Liver (tissue), 9 donors: ENCODE results near the gene IFT122. TPM values are rescaled to one million over a fixed set of nuclear protein-coding genes. Genes with fewer than 3 reads are reported as not detected.

Experiments used
- DNase-seq: peaks from one replicate; pipeline ENCODE4 v3.0.0-alpha.2; 2017; ENCODE audit warnings: low spot score
- H3K27ac ChIP-seq, 2 donors: one replicate each; pipeline ENCODE4 v1.7.0; 2013; ENCODE audit warnings: inconsistent platforms in 2 of 2, low read length in 2 of 2, control low read depth in 1 of 2, low read depth in 1 of 2, mild to moderate bottlenecking in 1 of 2
- H3K27me3 ChIP-seq, 4 donors: one replicate each; pipeline versions ENCODE4 v1.6.1 to v1.7.0; 2013; ENCODE audit warnings: low read length in 3 of 4, inconsistent platforms in 1 of 4, mild to moderate bottlenecking in 1 of 4, moderate library complexity in 1 of 4; ENCODE audit not compliant: control insufficient read depth in 4 of 4, insufficient read depth in 4 of 4
- H3K36me3 ChIP-seq, 4 donors: one replicate each; pipeline versions ENCODE4 v1.6.1 to v1.7.0; 2013; ENCODE audit warnings: low read length in 3 of 4, mild to moderate bottlenecking in 3 of 4, low read depth in 1 of 4, moderate library complexity in 1 of 4; ENCODE audit not compliant: control insufficient read depth in 4 of 4, insufficient read depth in 3 of 4
- H3K4me1 ChIP-seq, 4 donors: one replicate each; pipeline versions ENCODE4 v1.6.1 to v1.7.0; 2013; ENCODE audit warnings: low read length in 3 of 4, mild to moderate bottlenecking in 3 of 4, moderate library complexity in 1 of 4; ENCODE audit not compliant: control insufficient read depth in 4 of 4, insufficient read depth in 4 of 4
- H3K4me3 ChIP-seq, 3 donors: one replicate each; pipeline versions ENCODE4 v1.6.1 to v1.7.0; 2013; ENCODE audit warnings: low read length in 3 of 3, control low read depth in 1 of 3, low read depth in 1 of 3, mild to moderate bottlenecking in 1 of 3
- H3K9ac ChIP-seq, 2 donors: one replicate each; pipeline ENCODE4 v1.7.0; 2013; ENCODE audit warnings: low read length in 2 of 2, mild to moderate bottlenecking in 2 of 2, moderate library complexity in 2 of 2, control low read depth in 1 of 2, low read depth in 1 of 2
- H3K9me3 ChIP-seq, 4 donors: one replicate each; pipeline versions ENCODE4 v1.6.1 to v1.7.0; 2013; ENCODE audit warnings: low read length in 3 of 4; ENCODE audit not compliant: control insufficient read depth in 4 of 4
- ATF3 ChIP-seq: IDR thresholded peaks from 2 replicates; pipeline ENCODE4 v1.6.1; 2016; ENCODE audit warnings: antibody characterized with exemption
- CTCF ChIP-seq: fragments of 150-350 bp; IDR thresholded peaks from 2 replicates; pipeline ENCODE4 v1.5.1; 2017; ENCODE audit warnings: improper control_type of control experiment, low read depth, low read length; ENCODE audit not compliant: missing input control
- EGR1 ChIP-seq, 2 donors: IDR thresholded peaks; 2 replicates each; pipeline ENCODE4 v1.6.1; 2016 to 2018; ENCODE audit warnings: antibody characterized with exemption in 2 of 2, low read depth in 2 of 2
- FOXA1 ChIP-seq: IDR thresholded peaks from 2 replicates; pipeline ENCODE4 v1.6.1; 2016; ENCODE audit warnings: antibody characterized with exemption
- FOXA2 ChIP-seq: IDR thresholded peaks from 2 replicates; pipeline ENCODE4 v1.6.1; 2016; ENCODE audit warnings: antibody characterized with exemption
- GABPA ChIP-seq, 2 donors: IDR thresholded peaks in 1 of 2; conservative IDR thresholded peaks in 1 of 2; 2 replicates each; pipeline ENCODE4 v1.6.1; 2016; ENCODE audit warnings: antibody characterized with exemption in 2 of 2, mild to moderate bottlenecking in 1 of 2, moderate library complexity in 1 of 2
- HNF4A ChIP-seq, 2 donors: conservative IDR thresholded peaks; 2 replicates each; pipeline ENCODE4 v1.6.1; 2016; ENCODE audit warnings: antibody characterized with exemption in 2 of 2, mild to moderate bottlenecking in 2 of 2
- HNF4G ChIP-seq: IDR thresholded peaks from 2 replicates; pipeline ENCODE4 v1.6.1; 2016; ENCODE audit warnings: antibody characterized with exemption
- JUND ChIP-seq, 2 donors: IDR thresholded peaks; 2 replicates each; pipeline ENCODE4 v1.6.1; 2016; ENCODE audit warnings: antibody characterized with exemption in 2 of 2
- NR2F2 ChIP-seq: IDR thresholded peaks from 2 replicates; pipeline ENCODE4 v1.6.1; 2016; ENCODE audit warnings: antibody characterized with exemption
- RAD21 ChIP-seq, 2 donors: IDR thresholded peaks; 2 replicates each; pipeline ENCODE4 v1.6.1; 2016; ENCODE audit warnings: antibody characterized with exemption in 2 of 2, mild to moderate bottlenecking in 2 of 2
- REST ChIP-seq: IDR thresholded peaks from 2 replicates; pipeline ENCODE4 v1.6.1; 2016; ENCODE audit warnings: antibody characterized with exemption, mild to moderate bottlenecking
- RXRA ChIP-seq, 2 donors: IDR thresholded peaks; 2 replicates each; pipeline ENCODE4 v1.6.1; 2017 to 2018; ENCODE audit warnings: antibody characterized with exemption in 2 of 2, mild to moderate bottlenecking in 1 of 2
- SP1 ChIP-seq: IDR thresholded peaks from 2 replicates; pipeline ENCODE4 v1.6.1; 2018; ENCODE audit warnings: antibody characterized with exemption, mild to moderate bottlenecking
- TAF1 ChIP-seq: conservative IDR thresholded peaks from 2 replicates; pipeline ENCODE4 v1.6.1; 2016; ENCODE audit warnings: antibody characterized with exemption, mild to moderate bottlenecking
- YY1 ChIP-seq: IDR thresholded peaks from 2 replicates; pipeline ENCODE4 v1.6.1; 2016; ENCODE audit warnings: antibody characterized with exemption, mild to moderate bottlenecking
- ZBTB33 ChIP-seq: IDR thresholded peaks from 2 replicates; pipeline ENCODE4 v1.6.1; 2016; ENCODE audit warnings: antibody characterized with exemption
- WGBS: extraction: QIAGEN DNeasy Blood & Tissue Kit; methylation state at CpG from one replicate; pipeline ENCODE4 v1.1.7; 2013; 5-methylcytosine and 5-hydroxymethylcytosine counted together
- polyA plus RNA-seq, 2 donors: library from polyadenylated mRNA; stranded (reverse) in 1 of 2; unstranded in 1 of 2; fragments of 200-250 nt in 1 of 2; fragments of >200 nt in 1 of 2; fragmentation: Nextera tagmentation in 1 of 2; extraction: Ambion mirVana in 1 of 2; gene quantifications; one replicate each; pipeline versions ENCODE4 v1.2.1 to v1.2.3, GENCODE V29; 2013 to 2015
- total RNA-seq, 2 donors: library from RNA; depleted of rRNA; stranded (reverse); fragments of >200 nt; gene quantifications; one replicate each; pipeline ENCODE4 v1.2.3, GENCODE V29; 2014
- TF ChIP-seq, protein P1 (sequence below): IDR thresholded peaks from 2 replicates; pipeline ENCODE4 v1.6.1; 2016; ENCODE audit warnings: antibody characterized with exemption
- donor health status: healthy.
- donor health status: healthy.
- donor health status: healthy.
- donor health status: healthy.
- donor health status: healthy.

Gene IFT122
- total and polyA plus RNA-seq, 4 donors = 3.3 to 25.8 (median 10.6) TPM

GRCh38 chr3:129532261-129532660 is 92.2 kb downstream of the IFT122 start:
- no peak overlapping the region for H3K9ac ChIP-seq
- TF ChIP-seq HNF4A (conservative IDR thresholded peaks at IDR 0.05) = no peak
- TF ChIP-seq CTCF = no peak
- no peak for TF ChIP-seq NR2F2
- no peak for TF ChIP-seq EGR1 (IDR thresholded peaks at IDR 0.05; ENCODE audit: low read depth in 2 of 2)
- no peak for TF ChIP-seq JUND (IDR thresholded peaks at IDR 0.05)
- no peak for TF ChIP-seq FOXA1
- TF ChIP-seq, protein P1, sequence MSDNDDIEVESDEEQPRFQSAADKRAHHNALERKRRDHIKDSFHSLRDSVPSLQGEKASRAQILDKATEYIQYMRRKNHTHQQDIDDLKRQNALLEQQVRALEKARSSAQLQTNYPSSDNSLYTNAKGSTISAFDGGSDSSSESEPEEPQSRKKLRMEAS = no peak
- TF ChIP-seq YY1 = no peak
- no peak for TF ChIP-seq SP1
- TF ChIP-seq RXRA (IDR thresholded peaks at IDR 0.05) = no peak
- no peak for TF ChIP-seq RAD21 (IDR thresholded peaks at IDR 0.05)
- TF ChIP-seq HNF4G = no peak
- TF ChIP-seq ZBTB33 = no peak
- TF ChIP-seq FOXA2 = no peak
- no peaks in the 10 kb centered on the region for H3K27me3 ChIP-seq
- H3K36me3 ChIP-seq = no peaks in the 10 kb centered on the region
- 97% methylated on average over 20 of the region's 20 CpGs for WGBS
- H3K9me3 ChIP-seq = no peaks in the 10 kb centered on the region
- no peak for DNase-seq
- H3K27ac ChIP-seq = no peak overlapping the region
- H3K4me3 ChIP-seq = no peak overlapping the region
- no peaks in the 10 kb centered on the region for H3K4me1 ChIP-seq

DNA sequence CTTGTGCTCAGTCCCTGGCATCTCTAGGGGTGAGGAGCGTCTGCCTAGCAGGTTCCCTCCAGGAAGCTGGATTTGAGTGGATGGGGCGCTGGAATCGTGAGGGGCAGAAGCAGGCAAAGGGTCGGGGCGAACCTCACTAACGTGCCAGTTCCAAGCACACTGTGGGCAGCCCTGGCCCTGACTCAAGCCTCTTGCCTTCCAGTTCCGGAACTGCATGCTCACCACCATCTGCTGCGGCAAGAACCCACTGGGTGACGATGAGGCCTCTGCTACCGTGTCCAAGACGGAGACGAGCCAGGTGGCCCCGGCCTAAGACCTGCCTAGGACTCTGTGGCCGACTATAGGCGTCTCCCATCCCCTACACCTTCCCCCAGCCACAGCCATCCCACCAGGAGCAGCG is 93.4 kb downstream of the IFT122 start:
- TF ChIP-seq GABPA (IDR thresholded peaks at IDR 0.05 in 1 of 2, conservative IDR thresholded peaks at IDR 0.05 in 1 of 2) = no peak
- no peak for TF ChIP-seq YY1
- TF ChIP-seq RXRA (IDR thresholded peaks at IDR 0.05) = no peak
- TF ChIP-seq SP1 = no peak
- no peak for TF ChIP-seq JUND (IDR thresholded peaks at IDR 0.05)
- TF ChIP-seq RAD21 (IDR thresholded peaks at IDR 0.05) = no peak
- no peaks in the 10 kb centered on the region for H3K4me1 ChIP-seq
- no peaks in the 10 kb centered on the region for H3K36me3 ChIP-seq
- DNase-seq = no peak
- no peaks in the 10 kb centered on the region for H3K9me3 ChIP-seq
- H3K27me3 ChIP-seq = no peaks in the 10 kb centered on the region
- WGBS = 94% methylated on average over 16 of the region's 16 CpGs
- no peak overlapping the region for H3K9ac ChIP-seq
- no peak overlapping the region for H3K27ac ChIP-seq
- no peak overlapping the region for H3K4me3 ChIP-seq

GRCh38 chr3:129534428-129535027 is 94.5 kb downstream of the IFT122 start:
- no peak overlapping the region for H3K27ac ChIP-seq
- no peak overlapping the region for H3K9ac ChIP-seq
- DNase-seq = no peak
- no peaks in the 10 kb centered on the region for H3K9me3 ChIP-seq
- no peaks in the 10 kb centered on the region for H3K36me3 ChIP-seq
- no peaks in the 10 kb centered on the region for H3K27me3 ChIP-seq
- no peaks in the 10 kb centered on the region for H3K4me1 ChIP-seq
- 90% methylated on average over 4 of the region's 4 CpGs for WGBS
- no peak overlapping the region for H3K4me3 ChIP-seq
- TF ChIP-seq RXRA (IDR thresholded peaks at IDR 0.05) (no peak), ZBTB33 (no peak), HNF4G (no peak), SP1 (no peak), ATF3 (no peak), REST (no peak), FOXA2 (no peak), HNF4A (conservative IDR thresholded peaks at IDR 0.05) (no peak), NR2F2 (no peak), RAD21 (IDR thresholded peaks at IDR 0.05) (no peak), JUND (IDR thresholded peaks at IDR 0.05) (no peak), TAF1 (no peak)
